ENCODE results near the gene PRPH2.
"Not testable (repeated sequence)": the region's sequence is repeated elsewhere in the genome, so short reads cannot be mapped to it uniquely, and the experiment has no call there.

The PRPH2 gene

DNA sequence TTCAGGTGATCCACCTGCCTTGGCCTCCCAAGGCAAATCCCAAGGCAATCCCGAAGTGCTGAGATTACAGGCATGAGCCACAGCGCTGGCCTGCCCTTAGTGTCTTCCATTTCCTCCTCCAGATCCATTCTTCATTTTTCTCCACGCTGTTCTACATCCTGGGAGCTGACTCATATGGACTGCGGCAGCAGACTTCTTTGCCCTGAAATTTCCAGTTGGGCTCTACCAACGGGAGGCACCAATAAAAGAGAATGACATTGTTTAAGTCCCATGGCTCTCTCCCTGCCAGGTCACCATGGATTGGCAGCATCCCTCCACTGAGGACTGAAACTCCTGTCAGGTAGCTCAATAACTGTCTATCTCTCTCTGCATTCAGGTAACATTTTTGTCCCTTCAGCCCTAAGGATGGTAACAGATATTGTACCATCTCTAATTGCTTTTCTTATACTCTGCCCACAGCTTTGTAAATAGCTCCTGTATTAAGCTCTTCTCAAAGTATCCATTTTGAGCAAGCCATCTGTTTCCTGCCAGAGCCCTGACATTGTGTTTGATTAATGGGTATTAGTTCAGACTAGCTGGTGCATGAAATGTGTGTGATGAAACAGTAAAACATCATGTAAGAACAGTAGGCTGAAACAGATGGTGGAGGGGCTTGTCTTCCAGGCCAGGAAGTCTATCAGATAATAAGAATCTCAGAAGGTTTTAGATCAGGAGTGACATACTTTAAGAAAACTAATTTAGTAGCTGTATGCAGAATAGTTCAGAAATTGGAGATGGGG, 19.9 kb upstream of the PRPH2 start:
- H4K20me1 ChIP-seq (ENCODE audit: control insufficient read depth, insufficient read depth, low read depth, low read length), result no peaks in the 10 kb centered on the region
- H3K27me3 ChIP-seq (ENCODE audit: control insufficient read depth, low read length), result no peaks in the 10 kb centered on the region
- H3K27ac ChIP-seq (ENCODE audit: low read depth, low read length), result peak overlapping the region; percentile 97
- no peak for TF ChIP-seq EZH2phosphoT487 (IDR thresholded peaks at IDR 0.05; ENCODE audit: borderline replicate concordance, low read length)
- TF ChIP-seq, protein P1, sequence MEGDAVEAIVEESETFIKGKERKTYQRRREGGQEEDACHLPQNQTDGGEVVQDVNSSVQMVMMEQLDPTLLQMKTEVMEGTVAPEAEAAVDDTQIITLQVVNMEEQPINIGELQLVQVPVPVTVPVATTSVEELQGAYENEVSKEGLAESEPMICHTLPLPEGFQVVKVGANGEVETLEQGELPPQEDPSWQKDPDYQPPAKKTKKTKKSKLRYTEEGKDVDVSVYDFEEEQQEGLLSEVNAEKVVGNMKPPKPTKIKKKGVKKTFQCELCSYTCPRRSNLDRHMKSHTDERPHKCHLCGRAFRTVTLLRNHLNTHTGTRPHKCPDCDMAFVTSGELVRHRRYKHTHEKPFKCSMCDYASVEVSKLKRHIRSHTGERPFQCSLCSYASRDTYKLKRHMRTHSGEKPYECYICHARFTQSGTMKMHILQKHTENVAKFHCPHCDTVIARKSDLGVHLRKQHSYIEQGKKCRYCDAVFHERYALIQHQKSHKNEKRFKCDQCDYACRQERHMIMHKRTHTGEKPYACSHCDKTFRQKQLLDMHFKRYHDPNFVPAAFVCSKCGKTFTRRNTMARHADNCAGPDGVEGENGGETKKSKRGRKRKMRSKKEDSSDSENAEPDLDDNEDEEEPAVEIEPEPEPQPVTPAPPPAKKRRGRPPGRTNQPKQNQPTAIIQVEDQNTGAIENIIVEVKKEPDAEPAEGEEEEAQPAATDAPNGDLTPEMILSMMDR (IDR thresholded peaks at IDR 0.05; ENCODE audit: low read depth, low read length, poor library complexity, severe bottlenecking), result no peak
- H3K79me2 ChIP-seq (ENCODE audit: control insufficient read depth, low read length), result peaks cover 46% of the 10 kb centered on the region
- peaks cover 41% of the 10 kb centered on the region for H3K4me1 ChIP-seq (ENCODE audit: control insufficient read depth, low read length)
- no peaks in the 10 kb centered on the region for H3K9me3 ChIP-seq (ENCODE audit: control insufficient read depth, insufficient read depth, low read length)
- peak overlapping the region; percentile 94 for H3K4me3 ChIP-seq (ENCODE audit: low read length)
- peaks cover 43% of the 10 kb centered on the region for H3F3A ChIP-seq (ENCODE audit: control insufficient read depth, insufficient read depth)
- H3K9me2 ChIP-seq (replicated peaks; ENCODE audit: control insufficient read depth, low read length), result no peaks in the 10 kb centered on the region
- H3K4me2 ChIP-seq (ENCODE audit: low read length), result peak overlapping the region; percentile 80
- H3K36me3 ChIP-seq (ENCODE audit: control insufficient read depth, low read length), result peaks cover 36% of the 10 kb centered on the region

DNA sequence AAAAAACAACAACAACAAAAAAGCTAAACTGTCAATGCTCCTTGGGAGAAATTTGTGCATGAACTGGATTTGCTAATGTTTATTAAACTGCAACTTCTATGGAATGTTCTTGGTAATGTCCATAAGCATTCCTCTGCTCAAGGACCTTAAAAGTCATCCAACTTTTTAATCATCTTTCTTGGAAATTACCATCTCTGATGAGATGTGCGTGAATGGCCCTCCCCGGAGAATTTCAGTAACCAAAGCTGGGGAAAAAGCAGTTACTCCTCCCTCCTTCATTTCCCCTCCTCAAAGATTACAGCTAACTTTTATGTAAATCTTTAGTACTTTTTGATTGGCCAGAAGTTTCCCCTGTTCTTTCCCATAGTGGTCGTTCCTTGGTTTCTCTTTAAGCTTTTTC, 18.3 kb upstream of the PRPH2 start:
- TF ChIP-seq, protein P1 (IDR thresholded peaks at IDR 0.05; ENCODE audit: low read depth, low read length, poor library complexity, severe bottlenecking), result no peak
- no peak for TF ChIP-seq EZH2phosphoT487 (IDR thresholded peaks at IDR 0.05; ENCODE audit: borderline replicate concordance, low read length)
- peaks cover 45% of the 10 kb centered on the region for H3K4me1 ChIP-seq (ENCODE audit: control insufficient read depth, low read length)
- H3K9me2 ChIP-seq (replicated peaks; ENCODE audit: control insufficient read depth, low read length), result no peaks in the 10 kb centered on the region
- peaks cover 41% of the 10 kb centered on the region for H3K79me2 ChIP-seq (ENCODE audit: control insufficient read depth, low read length)
- H3K36me3 ChIP-seq (ENCODE audit: control insufficient read depth, low read length), result peaks cover 33% of the 10 kb centered on the region
- H3K27me3 ChIP-seq (ENCODE audit: control insufficient read depth, low read length), result no peaks in the 10 kb centered on the region
- no peaks in the 10 kb centered on the region for H4K20me1 ChIP-seq (ENCODE audit: control insufficient read depth, insufficient read depth, low read depth, low read length)
- peak overlapping the region; percentile 67 for H3K4me3 ChIP-seq (ENCODE audit: low read length)
- H3K9me3 ChIP-seq (ENCODE audit: control insufficient read depth, insufficient read depth, low read length), result no peaks in the 10 kb centered on the region
- H3K4me2 ChIP-seq (ENCODE audit: low read length), result peak overlapping the region; percentile 80
- H3K27ac ChIP-seq (ENCODE audit: low read depth, low read length), result peak overlapping the region; percentile 97
- H3F3A ChIP-seq (ENCODE audit: control insufficient read depth, insufficient read depth), result peaks cover 43% of the 10 kb centered on the region

DNA sequence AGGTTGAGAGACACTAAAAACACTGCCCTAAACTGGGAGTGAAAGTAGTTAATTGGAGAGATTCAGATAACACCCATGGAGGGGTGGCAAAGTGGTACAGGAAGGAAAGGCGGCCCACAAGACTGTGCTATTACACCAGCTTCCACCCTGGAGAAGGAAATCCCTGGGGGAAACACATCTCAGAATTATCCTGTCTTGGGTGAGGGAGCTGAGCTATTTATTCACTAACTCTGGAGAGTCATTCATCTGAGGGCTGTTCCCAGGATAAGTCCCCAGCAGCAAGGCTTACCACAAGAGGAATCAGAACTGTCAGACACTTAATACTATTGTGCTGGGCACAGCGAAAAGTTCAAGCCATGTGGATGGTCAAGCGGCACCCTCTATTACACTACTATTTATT, 13.6 kb upstream of the PRPH2 start:
- peaks cover 17% of the 10 kb centered on the region for H3K4me1 ChIP-seq (ENCODE audit: control insufficient read depth, low read length)
- H3K9me2 ChIP-seq (replicated peaks; ENCODE audit: control insufficient read depth, low read length), result no peaks in the 10 kb centered on the region
- H3K27me3 ChIP-seq (ENCODE audit: control insufficient read depth, low read length), result no peaks in the 10 kb centered on the region
- no peak for TF ChIP-seq EZH2phosphoT487 (IDR thresholded peaks at IDR 0.05; ENCODE audit: borderline replicate concordance, low read length)
- TF ChIP-seq, protein P1 (IDR thresholded peaks at IDR 0.05; ENCODE audit: low read depth, low read length, poor library complexity, severe bottlenecking), result no peak
- peaks cover 6% of the 10 kb centered on the region for H3K79me2 ChIP-seq (ENCODE audit: control insufficient read depth, low read length)
- H3K9me3 ChIP-seq (ENCODE audit: control insufficient read depth, insufficient read depth, low read length), result no peaks in the 10 kb centered on the region
- H4K20me1 ChIP-seq (ENCODE audit: control insufficient read depth, insufficient read depth, low read depth, low read length), result no peaks in the 10 kb centered on the region
- H3K4me2 ChIP-seq (ENCODE audit: low read length), result no peak overlapping the region
- H3K36me3 ChIP-seq (ENCODE audit: control insufficient read depth, low read length), result no peaks in the 10 kb centered on the region
- no peak overlapping the region for H3K27ac ChIP-seq (ENCODE audit: low read depth, low read length)
- peaks cover 11% of the 10 kb centered on the region; the same call in 1 of the 2 replicates for H3F3A ChIP-seq (ENCODE audit: control insufficient read depth, insufficient read depth)
- H3K4me3 ChIP-seq (ENCODE audit: low read length), result no peak overlapping the region

DNA sequence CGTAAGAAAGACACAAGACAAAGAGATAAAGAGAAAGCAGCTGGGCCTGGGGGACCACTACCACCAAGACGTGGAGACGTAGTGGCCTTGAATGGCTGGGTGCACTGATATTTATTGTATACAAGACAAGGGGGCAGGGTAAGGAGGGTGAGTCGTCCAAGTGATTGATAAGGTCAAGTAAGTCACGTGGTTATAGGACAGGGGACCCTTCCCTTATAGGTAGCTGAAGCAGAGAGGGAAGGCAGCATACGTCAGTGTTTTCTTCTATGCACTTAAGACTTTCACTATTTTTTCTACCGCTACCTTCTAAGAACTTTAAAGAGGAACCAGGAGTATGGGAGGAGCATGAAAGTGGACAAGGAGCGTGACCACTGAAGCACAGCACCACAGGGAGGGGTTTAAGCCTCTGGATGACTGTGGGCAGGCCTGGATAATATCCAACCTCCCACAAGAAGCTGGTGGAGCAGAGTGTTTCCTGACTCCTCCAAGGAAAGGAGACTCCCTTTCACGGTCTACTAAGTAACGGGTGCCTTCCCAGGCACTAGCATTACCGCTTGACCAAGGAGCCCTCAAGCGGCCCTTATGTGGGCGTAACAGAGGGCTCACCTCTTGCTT, 11.6 kb upstream of the PRPH2 start:
- not testable (repeated sequence) for H3K4me3 ChIP-seq (ENCODE audit: low read length); H3K27ac ChIP-seq (ENCODE audit: low read depth, low read length); H3K36me3 ChIP-seq (ENCODE audit: control insufficient read depth, low read length); H3K79me2 ChIP-seq (ENCODE audit: control insufficient read depth, low read length); H3K4me1 ChIP-seq (ENCODE audit: control insufficient read depth, low read length); H3K4me2 ChIP-seq (ENCODE audit: low read length); H3F3A ChIP-seq (ENCODE audit: control insufficient read depth, insufficient read depth); H4K20me1 ChIP-seq (ENCODE audit: control insufficient read depth, insufficient read depth, low read depth, low read length); H3K27me3 ChIP-seq (ENCODE audit: control insufficient read depth, low read length); H3K9me3 ChIP-seq (ENCODE audit: control insufficient read depth, insufficient read depth, low read length); H3K9me2 ChIP-seq (replicated peaks; ENCODE audit: control insufficient read depth, low read length)
